ENCODE results near the gene GFRA1.

Gene GFRA1

DNA sequence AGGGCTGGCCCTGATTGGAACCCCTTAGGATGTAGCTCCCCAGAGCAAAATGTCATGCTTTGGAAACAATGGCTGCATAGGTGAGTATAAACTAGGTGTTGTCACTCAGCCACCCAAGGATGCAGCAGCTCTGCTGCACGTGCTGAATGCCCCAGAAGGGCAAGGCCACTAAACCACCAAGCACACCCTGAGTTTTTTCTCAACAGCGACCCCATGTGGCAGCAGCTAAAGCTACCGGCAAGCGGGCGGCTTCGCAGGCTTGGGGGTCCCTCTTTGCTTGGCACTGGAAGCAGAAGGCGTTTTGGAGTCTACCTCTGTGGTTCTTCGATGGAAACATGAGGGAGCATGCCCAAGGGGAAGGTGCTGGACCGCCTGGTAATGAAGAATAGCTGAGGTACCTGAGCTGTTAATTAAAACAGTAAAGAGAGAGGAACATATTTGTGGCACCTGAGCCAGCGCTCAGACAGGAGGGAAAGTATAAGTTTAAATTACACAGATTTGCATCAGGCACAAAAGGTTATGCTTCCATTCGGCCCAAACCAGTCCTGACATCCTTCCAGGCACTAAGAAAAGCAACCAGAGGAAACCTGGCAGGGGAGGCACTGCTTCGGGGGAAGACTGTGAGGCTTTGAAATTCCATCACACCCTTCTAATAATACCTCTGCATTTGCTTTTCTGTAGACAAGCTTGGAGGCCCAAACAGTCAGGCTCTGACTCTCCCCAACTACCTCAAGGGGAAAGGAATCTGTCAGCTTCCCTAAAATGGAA lies 152.1 kb downstream of the GFRA1 start:
- intact Hi-C loops (cut with micrococcal nuclease) = no loop called here
- Mint-ChIP-seq H3K4me3 (no peak overlapping the region), H3K4me1 (ENCODE audit: low read depth) (no peaks in the 10 kb centered on the region), H3K27ac (no peak overlapping the region), H3K9me3 (peaks cover 11% of the 10 kb centered on the region), H3K36me3 (ENCODE audit: low read depth) (no peaks in the 10 kb centered on the region), H3K27me3 (no peaks in the 10 kb centered on the region)

GRCh38 chr10:116118847-116119246 lies 154.2 kb downstream of the GFRA1 start:
- Mint-ChIP-seq H3K27me3 (no peaks in the 10 kb centered on the region), H3K4me1 (ENCODE audit: low read depth) (no peaks in the 10 kb centered on the region), H3K27ac (no peak overlapping the region), H3K9me3 (peaks cover 11% of the 10 kb centered on the region), H3K4me3 (no peak overlapping the region), H3K36me3 (ENCODE audit: low read depth) (no peaks in the 10 kb centered on the region)
- intact Hi-C loops (cut with micrococcal nuclease) = no loop called here

DNA sequence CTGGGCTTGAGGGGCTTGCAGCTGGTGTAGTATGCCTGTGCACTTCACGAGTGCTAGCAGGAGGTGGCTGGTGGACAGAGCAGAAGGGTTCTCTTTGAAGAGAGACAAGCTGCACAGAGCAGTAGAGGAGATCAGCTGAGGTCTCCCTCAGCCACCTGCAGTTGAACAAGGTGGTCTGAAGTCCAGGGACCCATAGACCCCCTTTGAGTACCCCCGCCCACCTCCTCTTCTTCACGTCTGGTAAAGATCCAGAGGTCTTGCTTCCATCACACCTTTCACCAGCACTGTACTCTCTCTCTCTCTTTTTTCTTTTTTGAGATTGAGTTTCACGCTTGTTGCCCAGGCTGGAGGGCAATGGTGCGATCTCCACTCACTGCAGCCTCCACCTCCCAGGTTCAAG lies 157.2 kb downstream of the GFRA1 start:
- no peaks in the 10 kb centered on the region for H3K27me3 Mint-ChIP-seq
- H3K4me3 Mint-ChIP-seq = no peak overlapping the region
- intact Hi-C loops (cut with micrococcal nuclease) = no loop called here
- H3K4me1 Mint-ChIP-seq (ENCODE audit: low read depth) = no peaks in the 10 kb centered on the region
- no peak overlapping the region for H3K27ac Mint-ChIP-seq
- no peaks in the 10 kb centered on the region for H3K36me3 Mint-ChIP-seq (ENCODE audit: low read depth)
- H3K9me3 Mint-ChIP-seq = peaks cover 11% of the 10 kb centered on the region

DNA sequence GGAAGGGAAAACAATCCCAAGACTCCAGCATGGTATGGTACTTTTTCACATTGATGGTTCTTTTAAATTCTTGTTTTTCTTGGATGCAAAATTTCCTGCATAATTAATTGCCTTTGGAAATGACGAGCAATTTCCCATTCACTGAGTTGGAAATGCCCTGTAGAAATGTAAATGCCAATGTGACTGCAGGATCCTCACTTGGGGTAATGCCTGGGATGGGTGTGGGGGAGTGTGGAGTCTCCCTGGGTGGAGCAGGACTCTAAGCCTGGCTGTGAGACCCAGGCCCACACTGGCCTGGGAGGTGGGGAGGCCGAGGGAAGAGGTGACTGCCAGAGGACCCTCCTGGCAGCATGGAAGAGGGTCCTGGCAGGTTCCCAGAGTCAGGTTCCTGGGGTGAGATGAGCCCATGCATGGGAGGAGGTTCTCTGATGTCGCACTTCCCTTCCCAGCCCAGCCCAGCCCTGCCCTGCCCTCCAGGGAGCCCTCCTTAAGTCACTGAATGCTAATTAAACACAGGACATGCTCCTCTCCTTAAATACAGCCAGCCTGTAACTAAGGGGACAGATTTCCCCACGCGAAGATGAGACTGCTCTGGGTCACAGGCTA lies 157.9 kb downstream of the GFRA1 start:
- H3K9me3 Mint-ChIP-seq = peaks cover 11% of the 10 kb centered on the region
- intact Hi-C loops (cut with micrococcal nuclease) = no loop called here
- H3K4me3 Mint-ChIP-seq = no peak overlapping the region
- no peaks in the 10 kb centered on the region for H3K4me1 Mint-ChIP-seq (ENCODE audit: low read depth)
- H3K27me3 Mint-ChIP-seq = no peaks in the 10 kb centered on the region
- H3K36me3 Mint-ChIP-seq (ENCODE audit: low read depth) = no peaks in the 10 kb centered on the region
- no peak overlapping the region for H3K27ac Mint-ChIP-seq

- Mint-ChIP-seq H3K4me3 (no peak overlapping the region), H3K4me1 (ENCODE audit: low read depth) (no peaks in the 10 kb centered on the region), H3K27me3 (no peaks in the 10 kb centered on the region), H3K27ac (no peak overlapping the region), H3K36me3 (ENCODE audit: low read depth) (no peaks in the 10 kb centered on the region), H3K9me3 (peaks cover 9% of the 10 kb centered on the region)
- intact Hi-C loops (cut with micrococcal nuclease) = no loop called here
Measured at GRCh38 chr10:116113721-116114501, 159.1 kb downstream of the GFRA1 start.

- intact Hi-C loops (cut with micrococcal nuclease) = no loop called here
- no peaks in the 10 kb centered on the region for H3K9me3 Mint-ChIP-seq
- no peaks in the 10 kb centered on the region for H3K4me1 Mint-ChIP-seq (ENCODE audit: low read depth)
- H3K4me3 Mint-ChIP-seq = no peak overlapping the region
- H3K36me3 Mint-ChIP-seq (ENCODE audit: low read depth) = no peaks in the 10 kb centered on the region
- no peak overlapping the region for H3K27ac Mint-ChIP-seq
- no peaks in the 10 kb centered on the region for H3K27me3 Mint-ChIP-seq
Measured at GRCh38 chr10:116112232-116113231, 160.5 kb downstream of the GFRA1 start.

- no peaks in the 10 kb centered on the region for H3K4me1 Mint-ChIP-seq (ENCODE audit: low read depth)
- no peaks in the 10 kb centered on the region for H3K36me3 Mint-ChIP-seq (ENCODE audit: low read depth)
- H3K4me3 Mint-ChIP-seq = no peak overlapping the region
- intact Hi-C loops (cut with micrococcal nuclease) = no loop called here
- no peaks in the 10 kb centered on the region for H3K27me3 Mint-ChIP-seq
- no peaks in the 10 kb centered on the region for H3K9me3 Mint-ChIP-seq
- H3K27ac Mint-ChIP-seq = no peak overlapping the region
Measured at GRCh38 chr10:116111483-116112095, 161.4 kb downstream of the GFRA1 start.

GRCh38 chr10:116110736-116111135 lies 162.3 kb downstream of the GFRA1 start:
- no peaks in the 10 kb centered on the region for H3K36me3 Mint-ChIP-seq (ENCODE audit: low read depth)
- H3K9me3 Mint-ChIP-seq = no peaks in the 10 kb centered on the region
- intact Hi-C loops (cut with micrococcal nuclease) = no loop called here
- H3K27ac Mint-ChIP-seq = no peak overlapping the region
- H3K4me1 Mint-ChIP-seq (ENCODE audit: low read depth) = no peaks in the 10 kb centered on the region
- H3K27me3 Mint-ChIP-seq = no peaks in the 10 kb centered on the region
- no peak overlapping the region for H3K4me3 Mint-ChIP-seq

GRCh38 chr10:116109881-116110280 lies 163.1 kb downstream of the GFRA1 start:
- Mint-ChIP-seq H3K36me3 (ENCODE audit: low read depth) (no peaks in the 10 kb centered on the region), H3K9me3 (no peaks in the 10 kb centered on the region), H3K27ac (no peak overlapping the region), H3K4me3 (no peak overlapping the region), H3K4me1 (ENCODE audit: low read depth) (no peaks in the 10 kb centered on the region), H3K27me3 (no peaks in the 10 kb centered on the region)
- intact Hi-C loops (cut with micrococcal nuclease) = no loop called here

DNA sequence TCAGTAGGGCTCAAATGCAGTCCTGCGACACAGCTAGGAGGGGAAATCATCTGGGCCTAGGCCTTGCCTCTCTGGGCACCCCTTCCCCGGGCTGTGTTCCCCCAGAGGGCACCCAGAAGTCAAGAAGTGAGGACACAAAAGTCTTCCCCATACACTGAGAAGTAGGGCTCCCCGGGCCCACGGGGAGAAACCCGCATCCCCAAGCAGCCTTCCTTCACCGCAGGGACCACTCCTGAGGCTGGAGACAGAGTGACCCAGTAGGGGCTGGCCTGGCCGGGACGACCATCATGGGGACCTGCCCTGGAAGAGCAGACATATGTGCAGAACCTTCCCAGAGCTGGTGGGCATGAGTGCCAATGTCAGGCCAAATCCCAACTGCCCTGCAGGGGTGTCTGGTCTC lies 163.5 kb downstream of the GFRA1 start:
- Mint-ChIP-seq H3K9me3 (no peaks in the 10 kb centered on the region), H3K36me3 (ENCODE audit: low read depth) (no peaks in the 10 kb centered on the region), H3K4me1 (ENCODE audit: low read depth) (no peaks in the 10 kb centered on the region), H3K27me3 (no peaks in the 10 kb centered on the region), H3K27ac (no peak overlapping the region), H3K4me3 (no peak overlapping the region)
- intact Hi-C loops (cut with micrococcal nuclease) = no loop called here

GRCh38 chr10:116108095-116108494 lies 164.9 kb downstream of the GFRA1 start:
- Mint-ChIP-seq H3K4me1 (ENCODE audit: low read depth) (no peaks in the 10 kb centered on the region), H3K27ac (no peak overlapping the region), H3K4me3 (no peak overlapping the region), H3K36me3 (ENCODE audit: low read depth) (no peaks in the 10 kb centered on the region), H3K27me3 (no peaks in the 10 kb centered on the region), H3K9me3 (no peaks in the 10 kb centered on the region)
- intact Hi-C loops (cut with micrococcal nuclease) = no loop called here

DNA sequence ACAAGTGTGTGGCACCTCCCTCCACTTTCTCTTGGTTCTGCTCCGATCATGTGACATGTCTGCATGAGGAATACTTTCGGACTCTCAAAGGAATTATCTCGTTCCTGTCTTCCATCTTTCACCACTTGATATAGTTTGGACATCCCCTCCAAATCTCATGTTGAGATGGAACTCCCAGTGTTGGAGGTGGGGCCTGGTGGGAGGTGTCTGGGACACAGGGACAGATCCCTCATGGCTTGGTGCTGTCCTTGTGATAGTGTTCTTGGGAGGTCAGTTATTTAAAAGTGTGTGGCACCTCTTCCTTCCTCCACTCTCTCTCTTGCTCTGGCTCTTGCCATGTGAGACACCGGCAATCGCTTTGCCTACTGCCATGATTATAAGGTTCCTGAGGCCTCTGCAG lies 166.4 kb downstream of the GFRA1 start:
- Mint-ChIP-seq H3K27me3 (no peaks in the 10 kb centered on the region), H3K4me1 (ENCODE audit: low read depth) (no peaks in the 10 kb centered on the region)

DNA sequence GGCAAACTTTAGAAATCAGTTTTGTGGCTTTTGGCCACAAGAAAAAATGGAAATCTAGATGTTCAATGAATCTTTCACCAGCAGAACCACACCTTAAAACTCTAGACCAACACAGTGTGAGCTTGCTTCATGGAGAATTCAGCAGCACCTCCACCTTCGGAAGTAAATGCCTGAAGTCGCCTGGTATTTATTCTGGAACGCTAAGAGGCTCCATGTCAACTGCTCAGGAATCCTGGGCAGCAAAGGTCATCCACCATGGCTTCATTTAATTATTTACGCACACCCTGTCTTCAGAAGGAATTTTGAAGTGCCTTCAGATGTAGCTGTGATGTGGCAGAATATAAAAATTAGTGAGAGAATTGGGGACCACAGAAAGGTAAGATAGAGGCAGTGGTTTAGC lies 167.7 kb downstream of the GFRA1 start:
- no peaks in the 10 kb centered on the region for H3K36me3 Mint-ChIP-seq (ENCODE audit: low read depth)
- H3K4me1 Mint-ChIP-seq (ENCODE audit: low read depth) = no peaks in the 10 kb centered on the region
- no peak overlapping the region for H3K4me3 Mint-ChIP-seq
- H3K27me3 Mint-ChIP-seq = no peaks in the 10 kb centered on the region
- H3K27ac Mint-ChIP-seq = no peak overlapping the region
- intact Hi-C loops (cut with micrococcal nuclease) = no loop called here
- no peaks in the 10 kb centered on the region for H3K9me3 Mint-ChIP-seq

More for the DNA sequence above, 166.4 kb downstream of the GFRA1 start:
- Mint-ChIP-seq H3K9me3 (no peaks in the 10 kb centered on the region), H3K27ac (no peak overlapping the region), H3K36me3 (ENCODE audit: low read depth) (no peaks in the 10 kb centered on the region), H3K4me3 (no peak overlapping the region)
- intact Hi-C loops (cut with micrococcal nuclease) = no loop called here
